Mesendoderm (in vitro differentiated cells): ENCODE data around the gene TBCD.

Source experiments
- DNase-seq: peaks from one replicate; pipeline ENCODE4 v3.0.0; 2013
- H2AK5ac ChIP-seq: 2 replicates; pipeline ENCODE4 v1.6.1; 2013; ENCODE audit warnings: low read length, inconsistent platforms
- H2BK120ac ChIP-seq: 2 replicates; pipeline ENCODE4 v1.6.1; 2013; ENCODE audit warnings: low read depth, mild to moderate bottlenecking, low read length, moderate library complexity, mixed read lengths
- H2BK15ac ChIP-seq: replicated peaks from 2 replicates; pipeline ENCODE4 v1.6.1; 2013; ENCODE audit warnings: low read depth, mild to moderate bottlenecking, moderate library complexity
- H2BK5ac ChIP-seq: 2 replicates; pipeline ENCODE4 v1.6.1; 2013; ENCODE audit warnings: low read length, inconsistent platforms
- H3K18ac ChIP-seq: 2 replicates; pipeline ENCODE4 v1.6.1; 2013; ENCODE audit warnings: mild to moderate bottlenecking, low read length, mixed read lengths
- H3K23ac ChIP-seq: one replicate; pipeline ENCODE4 v1.6.1; 2013; ENCODE audit warnings: low read length
- H3K27ac ChIP-seq: 2 replicates; pipeline ENCODE4 v1.5.1; 2013; ENCODE audit warnings: low read depth, mild to moderate bottlenecking, inconsistent platforms, low read length, moderate library complexity
- H3K27me3 ChIP-seq: 2 replicates; pipeline ENCODE4 v1.6.1; 2013; ENCODE audit warnings: low read length, control low read depth, mild to moderate bottlenecking, inconsistent platforms; ENCODE audit not compliant: insufficient read depth, poor library complexity
- H3K36me3 ChIP-seq: 2 replicates; pipeline ENCODE4 v1.6.1; 2013; ENCODE audit warnings: low read length, inconsistent platforms; ENCODE audit not compliant: control insufficient read depth, insufficient read depth
- H3K4ac ChIP-seq: one replicate; pipeline ENCODE4 v1.6.1; 2013; ENCODE audit warnings: low read depth, mild to moderate bottlenecking, low read length, moderate library complexity
- H3K4me1 ChIP-seq: 2 replicates; pipeline ENCODE4 v1.6.1; 2013; ENCODE audit warnings: low read depth, low read length, inconsistent platforms; ENCODE audit not compliant: control insufficient read depth
- H3K4me2 ChIP-seq: 2 replicates; pipeline ENCODE4 v1.6.1; 2013; ENCODE audit warnings: low read length
- H3K4me3 ChIP-seq: 2 replicates; pipeline ENCODE4 v1.5.1; 2013; ENCODE audit warnings: mild to moderate bottlenecking, low read length
- H3K56ac ChIP-seq: one replicate; pipeline ENCODE4 v1.6.1; 2013; ENCODE audit warnings: low read length
- H3K79me1 ChIP-seq: 2 replicates; pipeline ENCODE4 v1.6.1; 2013; ENCODE audit warnings: low read length, inconsistent platforms
- H3K79me2 ChIP-seq: 2 replicates; pipeline ENCODE4 v1.6.1; 2013; ENCODE audit warnings: mild to moderate bottlenecking, low read length; ENCODE audit not compliant: control insufficient read depth, insufficient read depth
- H3K9ac ChIP-seq: 2 replicates; pipeline ENCODE4 v1.6.1; 2013; ENCODE audit warnings: low read length, inconsistent platforms
- H4K5ac ChIP-seq: one replicate; pipeline ENCODE4 v1.6.1; 2013; ENCODE audit warnings: low read length
- H4K8ac ChIP-seq: one replicate; pipeline ENCODE4 v1.6.1; 2013; ENCODE audit warnings: low read depth, mild to moderate bottlenecking, control low read depth, low read length, moderate library complexity
- WGBS: extraction: QIAGEN DNeasy Blood & Tissue Kit; methylation state at CpG from one replicate; pipeline ENCODE4 v1.1.7; 2013; ENCODE audit warnings: low lambda C conversion rate, missing lambda C conversion rate; ENCODE audit not compliant: insufficient coverage; ENCODE audit errors: extremely low coverage; 5-methylcytosine and 5-hydroxymethylcytosine counted together

The TBCD gene

GRCh38 chr17:82805254-82805653, 53.4 kb downstream of the TBCD start:
- no peak overlapping the region for H4K5ac ChIP-seq
- H3K56ac ChIP-seq, result no peak overlapping the region
- no peak for DNase-seq
- no peak overlapping the region for H2BK120ac ChIP-seq
- no peak overlapping the region for H3K4me3 ChIP-seq
- WGBS, result no CpG with 5 or more reads among the region's 13 CpGs
- H3K79me2 ChIP-seq, result peaks cover 5% of the 10 kb centered on the region
- H3K18ac ChIP-seq, result no peak overlapping the region
- no peak overlapping the region for H3K9ac ChIP-seq
- H2AK5ac ChIP-seq, result no peak overlapping the region
- no peak overlapping the region for H4K8ac ChIP-seq
- peaks cover 10% of the 10 kb centered on the region for H3K79me1 ChIP-seq
- H3K4me2 ChIP-seq, result no peak overlapping the region
- H3K23ac ChIP-seq, result no peak overlapping the region
- peaks cover 2% of the 10 kb centered on the region for H3K36me3 ChIP-seq
- H3K4ac ChIP-seq, result no peak overlapping the region
- H3K4me1 ChIP-seq, result no peaks in the 10 kb centered on the region
- H2BK15ac ChIP-seq, result no peak overlapping the region
- H3K27me3 ChIP-seq, result no peaks in the 10 kb centered on the region
- no peak overlapping the region for H3K27ac ChIP-seq
- H2BK5ac ChIP-seq, result no peak overlapping the region

- no peak overlapping the region for H3K27ac ChIP-seq
- H2BK120ac ChIP-seq, result no peak overlapping the region
- H3K23ac ChIP-seq, result no peak overlapping the region
- peaks cover 5% of the 10 kb centered on the region for H3K79me2 ChIP-seq
- H3K18ac ChIP-seq, result no peak overlapping the region
- no CpG with 5 or more reads among the region's 19 CpGs for WGBS
- H4K5ac ChIP-seq, result no peak overlapping the region
- no peak overlapping the region for H2AK5ac ChIP-seq
- H3K9ac ChIP-seq, result no peak overlapping the region
- DNase-seq, result no peak
- no peak overlapping the region for H4K8ac ChIP-seq
- H3K4me2 ChIP-seq, result no peak overlapping the region
- H3K4me3 ChIP-seq, result no peak overlapping the region
- no peak overlapping the region for H3K56ac ChIP-seq
- H2BK5ac ChIP-seq, result no peak overlapping the region
- H3K27me3 ChIP-seq, result no peaks in the 10 kb centered on the region
- H3K79me1 ChIP-seq, result peaks cover 10% of the 10 kb centered on the region
- H3K4ac ChIP-seq, result no peak overlapping the region
- H3K4me1 ChIP-seq, result no peaks in the 10 kb centered on the region
- H3K36me3 ChIP-seq, result peaks cover 5% of the 10 kb centered on the region
- no peak overlapping the region for H2BK15ac ChIP-seq
These were observed 54.0 kb downstream of the TBCD start for GRCh38 chr17:82805823-82806222.

- no peak overlapping the region for H2BK5ac ChIP-seq
- H2BK120ac ChIP-seq, result no peak overlapping the region
- H3K79me2 ChIP-seq, result peaks cover 5% of the 10 kb centered on the region
- no CpG with 5 or more reads among the region's 21 CpGs for WGBS
- H3K18ac ChIP-seq, result no peak overlapping the region
- H4K5ac ChIP-seq, result no peak overlapping the region
- no peaks in the 10 kb centered on the region for H3K4me1 ChIP-seq
- no peak overlapping the region for H3K9ac ChIP-seq
- no peak overlapping the region for H3K4ac ChIP-seq
- H2AK5ac ChIP-seq, result no peak overlapping the region
- no peak overlapping the region for H2BK15ac ChIP-seq
- H3K27me3 ChIP-seq, result no peaks in the 10 kb centered on the region
- H3K79me1 ChIP-seq, result peaks cover 10% of the 10 kb centered on the region
- H3K56ac ChIP-seq, result no peak overlapping the region
- H3K23ac ChIP-seq, result no peak overlapping the region
- H3K27ac ChIP-seq, result no peak overlapping the region
- H3K4me2 ChIP-seq, result no peak overlapping the region
- DNase-seq, result no peak
- peaks cover 4% of the 10 kb centered on the region for H3K36me3 ChIP-seq
- no peak overlapping the region for H3K4me3 ChIP-seq
- H4K8ac ChIP-seq, result no peak overlapping the region
These were observed 54.8 kb downstream of the TBCD start for GRCh38 chr17:82806645-82807044.

- no peak overlapping the region for H4K5ac ChIP-seq
- no CpG with 5 or more reads among the region's 9 CpGs for WGBS
- no peak overlapping the region for H3K27ac ChIP-seq
These were observed 55.2 kb downstream of the TBCD start for GRCh38 chr17:82807101-82807500.

GRCh38 chr17:82807562-82807961, 55.7 kb downstream of the TBCD start:
- Histone ChIP-seq H3K36me3 (peaks cover 4% of the 10 kb centered on the region), H3K4ac (no peak overlapping the region)

More at GRCh38 chr17:82807101-82807500, 55.2 kb downstream of the TBCD start:
- peaks cover 4% of the 10 kb centered on the region for H3K36me3 ChIP-seq
- H3K56ac ChIP-seq, result no peak overlapping the region
- no peak overlapping the region for H2BK15ac ChIP-seq
- H3K79me2 ChIP-seq, result peaks cover 5% of the 10 kb centered on the region
- H3K23ac ChIP-seq, result no peak overlapping the region
- no peak for DNase-seq
- H3K4me3 ChIP-seq, result no peak overlapping the region
- no peak overlapping the region for H2BK120ac ChIP-seq
- no peaks in the 10 kb centered on the region for H3K27me3 ChIP-seq
- H3K9ac ChIP-seq, result no peak overlapping the region
- no peak overlapping the region for H2BK5ac ChIP-seq
- no peak overlapping the region for H3K18ac ChIP-seq
- H4K8ac ChIP-seq, result no peak overlapping the region
- no peak overlapping the region for H3K4ac ChIP-seq
- no peak overlapping the region for H3K4me2 ChIP-seq
- no peaks in the 10 kb centered on the region for H3K4me1 ChIP-seq
- peaks cover 8% of the 10 kb centered on the region for H3K79me1 ChIP-seq
- H2AK5ac ChIP-seq, result no peak overlapping the region

GRCh38 chr17:82808006-82808405, 56.1 kb downstream of the TBCD start:
- H3K79me1 ChIP-seq, result peaks cover 2% of the 10 kb centered on the region
- H2BK15ac ChIP-seq, result no peak overlapping the region
- no peak overlapping the region for H3K23ac ChIP-seq
- no peak overlapping the region for H2BK120ac ChIP-seq
- no peak overlapping the region for H2AK5ac ChIP-seq
- no peak overlapping the region for H3K4me2 ChIP-seq
- no peak overlapping the region for H3K27ac ChIP-seq
- no peaks in the 10 kb centered on the region for H3K4me1 ChIP-seq
- WGBS, result no CpG with 5 or more reads among the region's 8 CpGs
- no peak overlapping the region for H3K9ac ChIP-seq
- H2BK5ac ChIP-seq, result no peak overlapping the region
- H3K18ac ChIP-seq, result no peak overlapping the region
- no peak overlapping the region for H3K4ac ChIP-seq
- peaks cover under 1% of the 10 kb centered on the region for H3K79me2 ChIP-seq
- no peak overlapping the region for H4K5ac ChIP-seq
- no peak for DNase-seq
- peaks cover 4% of the 10 kb centered on the region for H3K36me3 ChIP-seq
- no peak overlapping the region for H3K4me3 ChIP-seq
- H3K56ac ChIP-seq, result no peak overlapping the region
- no peak overlapping the region for H4K8ac ChIP-seq
- no peaks in the 10 kb centered on the region for H3K27me3 ChIP-seq

More at GRCh38 chr17:82807562-82807961, 55.7 kb downstream of the TBCD start:
- Histone ChIP-seq H3K18ac (no peak overlapping the region), H2BK5ac (no peak overlapping the region), H4K5ac (no peak overlapping the region), H3K9ac (no peak overlapping the region), H3K56ac (no peak overlapping the region), H4K8ac (no peak overlapping the region), H3K27ac (no peak overlapping the region), H3K23ac (no peak overlapping the region), H3K27me3 (no peaks in the 10 kb centered on the region), H3K4me2 (no peak overlapping the region), H3K4me1 (no peaks in the 10 kb centered on the region), H2BK120ac (no peak overlapping the region), H2BK15ac (no peak overlapping the region), H2AK5ac (no peak overlapping the region), H3K79me2 (peaks cover 5% of the 10 kb centered on the region), H3K4me3 (no peak overlapping the region), H3K79me1 (peaks cover 5% of the 10 kb centered on the region)
- DNase-seq, result no peak
- WGBS, result no CpG with 5 or more reads among the region's 21 CpGs
